Neural cell (in vitro differentiated cells): ENCODE data around the gene HDAC4. TPM values are rescaled to one million over a fixed set of nuclear protein-coding genes. Genes with fewer than 3 reads are reported as not detected.

Experiments used
- H2AFZ ChIP-seq: fragments of 200-600, 300-800 bp; sonication (generic), shearing (Covaris generic); 2 replicates; pipeline ENCODE4 v1.6.0; 2014; ENCODE audit warnings: low read depth, mild to moderate bottlenecking, antibody characterized with exemption, low read length, moderate library complexity
- H3F3A ChIP-seq: fragments of 200-600 bp; shearing (Covaris generic); 2 replicates; pipeline ENCODE4 v1.6.1; 2016; ENCODE audit warnings: mild to moderate bottlenecking, moderate library complexity, mixed read lengths, antibody characterized with exemption, low read length; ENCODE audit not compliant: insufficient read depth, poor library complexity, severe bottlenecking
- H3K27ac ChIP-seq: fragments of 200-600, 300-800 bp; sonication (generic), shearing (Covaris generic); 2 replicates; pipeline ENCODE4 v1.5.1; 2014; ENCODE audit warnings: mild to moderate bottlenecking, low read length, moderate library complexity
- H3K27me3 ChIP-seq: fragments of 300-800, 200-600 bp; sonication (generic), shearing (Covaris generic); 2 replicates; pipeline ENCODE4 v1.6.0; 2014; ENCODE audit warnings: mild to moderate bottlenecking, low read depth, low read length, moderate library complexity; ENCODE audit not compliant: insufficient read depth
- H3K36me3 ChIP-seq: fragments of 300-800, 200-600 bp; sonication (generic), shearing (Covaris generic); 2 replicates; pipeline ENCODE4 v1.5.1; 2014; ENCODE audit warnings: mild to moderate bottlenecking, antibody characterized with exemption, low read length, moderate library complexity; ENCODE audit not compliant: insufficient read depth
- H3K4me2 ChIP-seq: fragments of 300-800, 200-600 bp; sonication (generic), shearing (Covaris generic); 2 replicates; pipeline ENCODE4 v1.6.0; 2014; ENCODE audit warnings: mild to moderate bottlenecking, low read length
- H3K4me3 ChIP-seq: fragments of 300-800, 200-600 bp; sonication (generic), shearing (Covaris generic); 2 replicates; pipeline ENCODE4 v1.5.1; 2014; ENCODE audit warnings: mild to moderate bottlenecking, low read length, moderate library complexity
- H3K79me2 ChIP-seq: fragments of 200-600 bp; shearing (Covaris generic); replicated peaks from 2 replicates; pipeline ENCODE4 v1.6.0; 2014; ENCODE audit warnings: mild to moderate bottlenecking, low read length, moderate library complexity; ENCODE audit not compliant: insufficient read depth
- H3K9ac ChIP-seq: fragments of 300-800, 200-600 bp; sonication (generic), shearing (Covaris generic); 2 replicates; pipeline ENCODE4 v1.6.1; 2016; ENCODE audit warnings: mild to moderate bottlenecking, low read length, mixed read lengths
- H3K9me2 ChIP-seq: fragments of 200-600 bp; shearing (Covaris generic); 2 replicates; pipeline ENCODE4 v1.6.1; 2016; ENCODE audit warnings: mild to moderate bottlenecking, low read length, mixed read lengths; ENCODE audit not compliant: insufficient read depth
- H3K9me3 ChIP-seq: fragments of 200-600, 300-800 bp; sonication (generic), shearing (Covaris generic); 2 replicates; pipeline ENCODE4 v1.6.1; 2016; ENCODE audit warnings: mild to moderate bottlenecking, mixed run types, low read length, moderate library complexity, mixed read lengths
- H4K20me1 ChIP-seq: fragments of 200-600 bp; shearing (Covaris generic); 2 replicates; pipeline ENCODE4 v1.6.1; 2016; ENCODE audit warnings: mild to moderate bottlenecking, mixed run types; ENCODE audit not compliant: insufficient read depth
- EZH2 ChIP-seq: fragments of 200-600, 300-800 bp; shearing (Covaris generic), sonication (generic); IDR thresholded peaks from 2 replicates; pipeline ENCODE4 v1.6.1; 2014; ENCODE audit warnings: antibody characterized with exemption, low read length, borderline replicate concordance, mild to moderate bottlenecking; ENCODE audit not compliant: insufficient read depth, poor library complexity, severe bottlenecking
- MXI1 ChIP-seq: fragments of 450-650 bp; conservative IDR thresholded peaks from 2 replicates; pipeline ENCODE4 v1.6.1; 2014; ENCODE audit warnings: antibody characterized with exemption, mild to moderate bottlenecking; ENCODE audit not compliant: poor library complexity, severe bottlenecking
- POLR2AphosphoS5 ChIP-seq: IDR thresholded peaks from 2 replicates; pipeline ENCODE4 v1.6.1; 2012
- RAD21 ChIP-seq: fragments of 450-650 bp; conservative IDR thresholded peaks from 2 replicates; pipeline ENCODE4 v1.6.1; 2014; ENCODE audit warnings: antibody characterized with exemption, mild to moderate bottlenecking, moderate library complexity
- REST ChIP-seq: IDR thresholded peaks from 2 replicates; pipeline ENCODE4 v1.6.1; 2012; ENCODE audit warnings: borderline replicate concordance
- SMC3 ChIP-seq: fragments of 450-650 bp; conservative IDR thresholded peaks from 2 replicates; pipeline ENCODE4 v1.6.1; 2014; ENCODE audit warnings: antibody characterized with exemption, mild to moderate bottlenecking, moderate library complexity; ENCODE audit not compliant: poor library complexity
- TAF1 ChIP-seq: IDR thresholded peaks from 2 replicates; pipeline ENCODE4 v1.6.1; 2012; ENCODE audit warnings: low read depth
- polyA plus RNA-seq: library from polyadenylated mRNA; depleted of rRNA; stranded (reverse); fragments of >200 nt; gene quantifications from 2 replicates; pipeline ENCODE4 v1.2.3, GENCODE V29; 2014
- TF ChIP-seq, protein P1 (sequence below): fragments of 450-650 bp; IDR thresholded peaks from 2 replicates; pipeline ENCODE4 v1.5.1; 2014; ENCODE audit warnings: antibody characterized with exemption, mild to moderate bottlenecking, moderate library complexity; ENCODE audit not compliant: poor library complexity, severe bottlenecking

HDAC4 gene
- polyA plus RNA-seq, 1 donor from 2014 or later = 3.4 TPM

DNA sequence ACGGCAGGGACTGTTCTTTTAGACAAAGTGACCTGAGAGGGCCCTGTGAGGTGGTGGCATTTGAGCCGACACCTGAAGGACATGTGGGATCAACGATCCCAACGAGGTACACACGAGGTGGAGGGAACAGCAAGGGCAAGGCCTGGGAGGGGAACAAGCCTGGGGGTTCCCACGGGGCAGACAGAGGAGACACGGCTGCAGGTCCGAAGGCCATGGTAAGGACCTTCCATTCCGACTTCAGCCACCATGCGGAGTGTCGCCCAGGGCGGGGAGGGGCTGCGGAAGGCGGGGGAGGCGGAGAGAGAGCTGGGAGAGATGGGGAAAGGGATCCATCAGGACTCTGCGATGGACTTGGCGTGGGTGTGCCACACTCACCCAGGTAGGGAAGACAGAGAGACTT, 151.8 kb downstream of the HDAC4 start:
- Histone ChIP-seq H4K20me1 (no peaks in the 10 kb centered on the region), H3K27ac (peak overlapping the region; percentile 89), H3K9me2 (no peaks in the 10 kb centered on the region), H3K27me3 (no peaks in the 10 kb centered on the region), H3K4me3 (peak overlapping the region; percentile 41), H2AFZ (no peak overlapping the region), H3K79me2 (no peaks in the 10 kb centered on the region), H3K9ac (peak overlapping the region; percentile 45), H3K9me3 (no peaks in the 10 kb centered on the region), H3F3A (no peaks in the 10 kb centered on the region), H3K36me3 (no peaks in the 10 kb centered on the region), H3K4me2 (no peak overlapping the region)
- no peak for TF ChIP-seq MXI1

DNA sequence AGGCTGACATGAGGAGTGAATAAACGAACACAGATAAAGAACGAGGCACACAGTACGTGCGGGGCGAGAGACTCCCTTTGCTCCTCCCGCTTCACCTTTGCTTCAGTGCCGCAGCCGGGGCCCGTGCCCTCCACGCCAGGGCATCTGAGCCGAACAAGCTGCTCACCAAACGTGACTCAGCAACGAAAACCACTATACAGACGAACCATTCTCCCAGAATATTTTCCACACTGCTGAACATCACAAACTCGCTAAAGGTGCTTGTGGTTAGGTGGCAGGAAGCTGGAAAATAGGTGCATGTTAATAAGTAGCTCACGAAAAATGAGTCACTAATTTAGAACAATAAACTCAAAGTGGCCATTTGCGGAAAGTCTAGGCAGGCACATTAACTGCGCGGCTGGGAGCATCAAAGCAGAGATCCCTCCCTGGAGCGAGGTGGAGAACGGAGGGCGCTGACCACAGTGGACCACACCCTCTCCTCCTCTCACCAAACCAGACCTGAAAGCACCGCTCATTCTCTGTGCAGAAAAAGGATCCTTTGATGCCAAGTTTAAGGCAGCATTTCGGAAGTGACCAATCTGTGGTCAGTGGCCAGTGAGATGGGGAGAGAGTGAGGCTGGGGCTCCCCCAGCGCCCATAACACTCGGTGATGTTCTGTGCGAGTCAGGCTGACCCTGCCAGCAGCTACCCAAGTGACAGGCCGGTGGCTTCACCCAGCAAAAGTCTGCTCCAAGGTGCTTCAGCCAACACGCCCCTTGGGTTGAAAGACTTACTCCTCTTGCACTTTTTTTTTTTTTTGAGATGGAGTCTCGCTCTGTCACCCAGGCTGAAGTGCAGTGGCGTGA, 153.2 kb downstream of the HDAC4 start:
- Histone ChIP-seq H3K9me2 (no peaks in the 10 kb centered on the region), H3K27me3 (no peaks in the 10 kb centered on the region), H3K4me2 (no peak overlapping the region), H3K9me3 (no peaks in the 10 kb centered on the region), H3K4me3 (no peak overlapping the region), H3F3A (no peaks in the 10 kb centered on the region), H4K20me1 (no peaks in the 10 kb centered on the region), H3K27ac (no peak overlapping the region), H3K9ac (no peak overlapping the region), H3K79me2 (no peaks in the 10 kb centered on the region), H2AFZ (no peak overlapping the region), H3K36me3 (no peaks in the 10 kb centered on the region)
- TF ChIP-seq TAF1 = no peak
- TF ChIP-seq REST = no peak
- TF ChIP-seq RAD21 = no peak
- no peak for TF ChIP-seq EZH2
- no peak for TF ChIP-seq SMC3
- TF ChIP-seq, protein P1, sequence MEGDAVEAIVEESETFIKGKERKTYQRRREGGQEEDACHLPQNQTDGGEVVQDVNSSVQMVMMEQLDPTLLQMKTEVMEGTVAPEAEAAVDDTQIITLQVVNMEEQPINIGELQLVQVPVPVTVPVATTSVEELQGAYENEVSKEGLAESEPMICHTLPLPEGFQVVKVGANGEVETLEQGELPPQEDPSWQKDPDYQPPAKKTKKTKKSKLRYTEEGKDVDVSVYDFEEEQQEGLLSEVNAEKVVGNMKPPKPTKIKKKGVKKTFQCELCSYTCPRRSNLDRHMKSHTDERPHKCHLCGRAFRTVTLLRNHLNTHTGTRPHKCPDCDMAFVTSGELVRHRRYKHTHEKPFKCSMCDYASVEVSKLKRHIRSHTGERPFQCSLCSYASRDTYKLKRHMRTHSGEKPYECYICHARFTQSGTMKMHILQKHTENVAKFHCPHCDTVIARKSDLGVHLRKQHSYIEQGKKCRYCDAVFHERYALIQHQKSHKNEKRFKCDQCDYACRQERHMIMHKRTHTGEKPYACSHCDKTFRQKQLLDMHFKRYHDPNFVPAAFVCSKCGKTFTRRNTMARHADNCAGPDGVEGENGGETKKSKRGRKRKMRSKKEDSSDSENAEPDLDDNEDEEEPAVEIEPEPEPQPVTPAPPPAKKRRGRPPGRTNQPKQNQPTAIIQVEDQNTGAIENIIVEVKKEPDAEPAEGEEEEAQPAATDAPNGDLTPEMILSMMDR = no peak

- Histone ChIP-seq H3K27ac (no peak overlapping the region), H3K9me2 (no peaks in the 10 kb centered on the region), H3K9me3 (no peaks in the 10 kb centered on the region), H3K4me2 (no peak overlapping the region), H3K36me3 (no peaks in the 10 kb centered on the region), H3K9ac (no peak overlapping the region), H3F3A (no peaks in the 10 kb centered on the region), H3K27me3 (no peaks in the 10 kb centered on the region), H4K20me1 (no peaks in the 10 kb centered on the region), H3K79me2 (no peaks in the 10 kb centered on the region), H2AFZ (no peak overlapping the region), H3K4me3 (no peak overlapping the region)
- TF ChIP-seq MXI1 (no peak), POLR2AphosphoS5 (no peak), TAF1 (no peak), RAD21 (no peak), REST (no peak), EZH2 (no peak)
Observed at GRCh38 chr2:239246723-239247122, 154.1 kb downstream of the HDAC4 start.
